ENCODE results near the gene HEBP2. TPM values are rescaled to one million over a fixed set of nuclear protein-coding genes. Genes with fewer than 3 reads are reported as not detected.
"Not testable (repeated sequence)": the region's sequence is repeated elsewhere in the genome, so short reads cannot be mapped to it uniquely, and the experiment has no call there.

The HEBP2 gene
- total RNA-seq (66.5 TPM), polyA plus RNA-seq (ENCODE audit: insufficient read depth, low read depth, low replicate concordance) (62.6 TPM)
- long read RNA-seq, donor 1, full-length matches to known transcripts, result 24 of 44 reads
- long read RNA-seq, donor 1, partial matches to known transcripts, result 20 of 44 reads
- long read RNA-seq, donor 1, other reads (novel, unspliced or antisense), result 0 of 44 reads
- long read RNA-seq, donor 2, full-length matches to known transcripts, result 21 of 34 reads
- long read RNA-seq, donor 2, partial matches to known transcripts, result 13 of 34 reads
- long read RNA-seq, donor 2, other reads (novel, unspliced or antisense), result 0 of 34 reads
- long read RNA-seq, donor 3, full-length matches to known transcripts, result 38 of 69 reads
- long read RNA-seq, donor 3, partial matches to known transcripts, result 31 of 69 reads
- long read RNA-seq, donor 3, other reads (novel, unspliced or antisense), result 0 of 69 reads
- long read RNA-seq, donor 4, full-length matches to known transcripts, result 29 of 40 reads
- long read RNA-seq, donor 4, partial matches to known transcripts, result 11 of 40 reads
- long read RNA-seq, donor 4, other reads (novel, unspliced or antisense), result 0 of 40 reads
- long read RNA-seq, donor 5, full-length matches to known transcripts, result 3 of 3 reads
- long read RNA-seq, donor 5, partial matches to known transcripts, result 0 of 3 reads
- long read RNA-seq, donor 5, other reads (novel, unspliced or antisense), result 0 of 3 reads
- long read RNA-seq, donor 6, full-length matches to known transcripts, result 27 of 44 reads
- long read RNA-seq, donor 6, partial matches to known transcripts, result 17 of 44 reads
- long read RNA-seq, donor 6, other reads (novel, unspliced or antisense), result 0 of 44 reads
- long read RNA-seq, donor 7, full-length matches to known transcripts, result 76 of 103 reads
- long read RNA-seq, donor 7, partial matches to known transcripts, result 12 of 103 reads
- long read RNA-seq, donor 7, other reads (novel, unspliced or antisense), result 15 of 103 reads
- long read RNA-seq, donor 8, full-length matches to known transcripts, result 32 of 54 reads
- long read RNA-seq, donor 8, partial matches to known transcripts, result 22 of 54 reads
- long read RNA-seq, donor 8, other reads (novel, unspliced or antisense), result 0 of 54 reads
- long read RNA-seq, donor 9, full-length matches to known transcripts, result 18 of 25 reads
- long read RNA-seq, donor 9, partial matches to known transcripts, result 7 of 25 reads
- long read RNA-seq, donor 9, other reads (novel, unspliced or antisense), result 0 of 25 reads
- long read RNA-seq, donor 10, full-length matches to known transcripts, result 32 of 56 reads
- long read RNA-seq, donor 10, partial matches to known transcripts, result 24 of 56 reads
- long read RNA-seq, donor 10, other reads (novel, unspliced or antisense), result 0 of 56 reads

GRCh38 chr6:138403801-138404665, at the start of gene HEBP2:
HEBP2 (plus strand) TSS chr6:138404223; CDS start chr6:138404496, 273 bp downstream.
- intact Hi-C loops (cut with DNase I), result no loop called here

GRCh38 chr6:138357928-138358327, 46.1 kb upstream of the HEBP2 start:
- DNase-seq, result no peak

More at GRCh38 chr6:138403801-138404665, at the start of gene HEBP2:
- Histone ChIP-seq H3K9ac (ENCODE audit: low read length in 3 of 3) (peak within 1 kb of the TSS; percentile 57 to 96 (median 91)), H3K9me3 (ENCODE audit: control insufficient read depth in 2 of 3, insufficient read depth in 1 of 3, low read length in 3 of 3) (no peaks in the 10 kb centered on the region), H3K27ac (ENCODE audit: low read depth in 2 of 2, low read length in 2 of 2) (peak within 1 kb of the TSS; percentile 90 to 95), H3K27me3 (ENCODE audit: control insufficient read depth, insufficient read depth, low read length) (no peaks in the 10 kb centered on the region), H3K4me1 (ENCODE audit: control insufficient read depth in 2 of 3, insufficient read depth in 2 of 3, low read depth in 1 of 3, low read length in 3 of 3) (peaks cover 0 to 10% (median 0%) of the 10 kb centered on the region in 3 donors), H3K36me3 (ENCODE audit: control insufficient read depth in 2 of 3, insufficient read depth in 3 of 3, low read length in 3 of 3) (peaks cover 6 to 16% (median 7%) of the 10 kb centered on the region in 3 donors), H3K4me3 (ENCODE audit: low read length in 3 of 3) (peak within 1 kb of the TSS; percentile 70 to 94 (median 90))
- TF ChIP-seq CTCF (IDR thresholded peaks at IDR 0.05; ENCODE audit: borderline replicate concordance, extremely low read depth, insufficient read depth), result peak; percentile 59
- FAIRE-seq, result no peak
- peak; percentile 97 to 98 (median 98) for DNase-seq

GRCh38 chr6:138368684-138369083, 35.3 kb upstream of the HEBP2 start:
- H3K9ac ChIP-seq (ENCODE audit: low read length in 3 of 3); H3K36me3 ChIP-seq (ENCODE audit: control insufficient read depth in 2 of 3, insufficient read depth in 3 of 3, low read length in 3 of 3); H3K27ac ChIP-seq (ENCODE audit: low read depth in 2 of 2, low read length in 2 of 2); H3K9me3 ChIP-seq (ENCODE audit: control insufficient read depth in 2 of 3, insufficient read depth in 1 of 3, low read length in 3 of 3); H3K4me3 ChIP-seq (ENCODE audit: low read length in 3 of 3); DNase-seq; intact Hi-C loops (cut with DNase I); H3K27me3 ChIP-seq (ENCODE audit: control insufficient read depth, insufficient read depth, low read length); FAIRE-seq; H3K4me1 ChIP-seq (ENCODE audit: control insufficient read depth in 2 of 3, insufficient read depth in 2 of 3, low read depth in 1 of 3, low read length in 3 of 3): not testable (repeated sequence)

More at GRCh38 chr6:138357928-138358327, 46.1 kb upstream of the HEBP2 start:
- Histone ChIP-seq H3K9me3 (ENCODE audit: control insufficient read depth in 2 of 3, insufficient read depth in 1 of 3, low read length in 3 of 3) (no peaks in the 10 kb centered on the region), H3K36me3 (ENCODE audit: control insufficient read depth in 2 of 3, insufficient read depth in 3 of 3, low read length in 3 of 3) (no peaks in the 10 kb centered on the region), H3K4me1 (ENCODE audit: control insufficient read depth in 2 of 3, insufficient read depth in 2 of 3, low read depth in 1 of 3, low read length in 3 of 3) (no peaks in the 10 kb centered on the region), H3K4me3 (ENCODE audit: low read length in 3 of 3) (no peak overlapping the region), H3K27me3 (ENCODE audit: control insufficient read depth, insufficient read depth, low read length) (no peaks in the 10 kb centered on the region), H3K9ac (ENCODE audit: low read length in 3 of 3) (no peak overlapping the region), H3K27ac (ENCODE audit: low read depth in 2 of 2, low read length in 2 of 2) (no peak overlapping the region)
- intact Hi-C loops (cut with DNase I), result no loop called here
- TF ChIP-seq CTCF (IDR thresholded peaks at IDR 0.05; ENCODE audit: borderline replicate concordance, extremely low read depth, insufficient read depth), result no peak
- no peak for FAIRE-seq
